ENCODE results near the gene UTP15.

Gene UTP15

DNA sequence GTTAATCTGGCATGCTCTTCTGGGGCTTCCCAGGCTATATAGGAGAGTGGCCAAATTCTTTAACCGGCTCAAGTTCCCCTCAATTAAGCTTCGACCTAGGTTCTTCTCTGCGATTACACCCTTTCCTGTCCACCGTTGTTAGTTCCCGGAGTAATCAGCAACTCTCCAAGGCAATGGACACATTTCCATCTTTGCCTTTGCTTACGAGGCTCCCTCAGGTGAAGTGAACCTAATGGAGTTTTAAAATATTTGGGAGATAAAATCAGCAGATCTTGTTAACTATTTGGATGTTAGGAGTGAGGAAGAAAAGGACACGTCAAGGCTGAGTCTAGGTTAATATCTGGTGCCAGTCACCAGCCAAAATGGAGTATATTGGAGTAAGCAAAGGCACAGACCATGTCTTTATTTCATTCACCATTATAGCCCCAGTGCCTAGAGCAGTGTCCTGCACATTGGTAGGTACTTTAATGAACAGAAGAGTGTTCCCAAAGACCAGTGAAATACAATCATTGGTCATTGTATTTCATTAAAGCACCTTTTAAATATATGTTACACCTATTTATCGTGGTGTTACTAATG, 515 bp downstream of the UTP15 start:
- DNase-seq: no peak

DNA sequence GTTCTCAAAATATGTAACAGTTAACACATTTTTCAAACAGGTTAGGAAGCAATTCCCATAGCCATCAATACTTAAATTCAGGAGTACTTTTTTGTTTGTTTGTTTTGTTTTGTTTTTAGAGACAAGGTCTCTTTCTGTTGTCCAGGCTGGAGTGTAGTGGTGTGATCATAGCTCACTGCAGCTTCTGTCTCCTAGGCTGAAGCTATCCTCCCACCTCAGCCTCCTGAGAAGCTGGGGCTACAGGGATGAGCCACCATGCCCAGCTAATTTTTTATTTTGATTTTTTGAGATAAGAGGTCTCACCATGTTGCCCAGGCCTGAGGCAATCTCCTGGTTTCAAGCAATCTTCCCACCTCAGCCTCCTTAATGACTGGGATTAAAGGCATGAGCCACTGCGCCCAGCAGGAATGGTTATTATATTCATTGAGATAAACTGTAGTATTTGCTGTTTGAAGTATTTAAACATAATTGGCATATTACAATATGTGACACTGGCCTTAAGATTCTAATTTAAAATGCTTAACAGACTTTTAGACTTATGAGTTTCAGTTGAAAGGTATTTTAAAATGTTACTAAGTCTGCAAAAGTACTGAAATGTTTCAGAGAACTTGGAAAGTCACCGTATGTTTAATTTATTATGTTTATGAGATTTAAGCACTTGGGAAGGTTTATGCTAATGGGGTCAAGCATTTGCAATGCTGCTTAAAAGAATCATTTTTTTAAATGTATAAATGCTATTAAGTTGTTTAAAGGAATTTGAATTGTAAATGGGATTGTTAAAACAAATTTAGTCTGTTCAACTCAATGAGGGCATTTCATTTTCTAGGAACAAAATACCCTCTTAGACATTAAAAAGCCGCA, 17.0 kb downstream of the UTP15 start:
- DNase-seq: no peak

DNA sequence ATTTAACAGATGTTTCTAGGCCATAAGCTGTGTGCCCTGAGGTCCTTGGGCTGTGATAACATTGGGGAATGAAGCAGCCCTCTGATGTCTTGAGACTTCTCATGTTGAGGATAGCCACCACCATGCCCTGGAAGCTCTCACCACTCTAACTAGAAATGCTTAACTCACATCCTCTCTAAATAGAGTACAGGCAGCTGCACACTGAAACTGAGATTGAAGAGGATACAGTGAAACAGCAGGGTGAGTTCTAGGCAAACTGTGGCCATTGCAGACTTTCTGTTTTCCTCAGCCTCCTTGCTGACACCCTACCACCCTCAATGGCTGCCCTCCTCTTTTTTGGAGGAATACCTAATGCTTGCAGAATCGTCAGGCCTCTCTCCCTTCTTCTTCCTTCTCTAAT, 22.4 kb downstream of the UTP15 start:
- DNase-seq: no peak

DNA sequence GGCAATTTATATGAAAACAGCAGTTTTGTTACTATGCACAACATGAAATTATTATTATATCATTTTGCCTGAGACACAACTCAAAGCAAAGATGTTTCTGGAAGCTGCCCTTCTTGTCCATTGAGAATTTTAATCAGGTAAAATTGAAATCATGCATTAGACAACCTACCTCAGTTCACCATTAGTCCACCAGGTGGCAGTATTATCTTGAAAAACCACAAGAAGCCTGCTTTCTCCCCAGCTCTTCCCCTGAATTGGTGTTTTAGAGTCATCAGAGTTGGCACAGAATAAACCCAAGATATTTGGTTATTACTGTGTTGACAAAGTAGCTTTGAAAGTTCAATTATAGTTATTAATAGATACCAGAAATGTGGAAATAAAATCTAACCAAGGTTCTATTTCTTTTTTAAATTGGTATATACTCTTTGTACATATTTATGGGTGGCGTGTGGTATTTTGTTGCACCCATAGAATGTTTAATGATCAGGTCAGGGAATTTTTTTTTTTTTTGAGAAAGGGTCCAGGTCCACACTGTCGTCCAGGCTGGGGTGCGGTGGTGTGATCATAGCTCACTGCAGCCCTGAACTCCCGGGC, 25.7 kb downstream of the UTP15 start:
- peak; percentile 63 for DNase-seq

DNA sequence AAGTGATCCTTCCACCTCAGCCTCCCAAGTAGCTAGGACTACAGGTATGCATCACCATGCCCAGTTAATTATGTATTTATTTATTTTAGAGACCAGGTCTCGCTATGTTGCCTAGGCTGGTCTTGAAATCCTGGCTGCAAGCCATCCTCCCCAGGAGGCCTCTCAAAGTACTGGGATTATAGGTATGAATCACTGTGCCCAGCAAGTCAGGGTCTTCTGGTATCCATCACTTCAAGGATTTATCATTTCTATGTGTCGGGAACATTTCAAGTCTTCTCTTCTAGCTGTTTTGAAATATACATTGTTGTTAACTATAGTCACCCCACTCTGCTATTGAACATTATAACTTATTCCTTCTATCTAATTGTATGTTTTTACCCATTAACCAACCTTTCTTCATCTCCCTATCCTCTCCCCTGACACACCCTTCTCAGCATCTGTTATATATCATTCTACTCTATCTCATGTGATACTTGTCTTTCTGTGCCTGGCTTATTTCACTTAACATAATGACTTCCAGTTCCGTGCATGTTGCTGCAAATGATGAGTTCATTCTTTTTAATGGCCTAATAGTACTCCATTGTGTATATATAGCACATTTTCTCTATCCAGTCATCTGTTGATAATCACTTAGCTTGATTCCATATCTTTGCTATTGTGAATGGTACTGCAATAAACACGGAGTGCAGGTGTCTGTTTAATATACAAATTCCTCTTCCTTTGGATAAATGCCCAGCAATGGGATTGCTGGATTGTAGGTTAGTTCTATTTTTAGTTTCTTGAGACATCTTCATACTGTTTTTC, 26.4 kb downstream of the UTP15 start:
- DNase-seq: no peak

DNA sequence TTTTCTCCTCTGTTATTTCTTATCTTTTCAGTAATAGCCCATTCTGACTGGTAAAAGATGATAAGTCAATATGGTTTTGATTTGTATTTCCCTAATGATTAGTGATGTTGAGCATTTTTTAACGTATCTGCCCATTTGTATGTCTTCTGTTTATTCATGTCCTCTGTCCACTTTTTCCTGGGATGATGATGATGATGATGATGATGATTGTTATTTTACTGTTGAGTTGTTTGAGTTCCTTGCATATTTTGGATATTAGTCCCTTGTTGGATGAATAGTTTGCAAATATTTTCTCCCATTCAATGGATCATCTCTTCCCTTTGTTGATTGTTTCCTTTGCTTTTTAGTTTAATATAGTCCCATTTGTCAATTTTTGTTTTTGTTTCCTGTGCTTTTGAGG, 27.0 kb downstream of the UTP15 start:
- no peak for DNase-seq

DNA sequence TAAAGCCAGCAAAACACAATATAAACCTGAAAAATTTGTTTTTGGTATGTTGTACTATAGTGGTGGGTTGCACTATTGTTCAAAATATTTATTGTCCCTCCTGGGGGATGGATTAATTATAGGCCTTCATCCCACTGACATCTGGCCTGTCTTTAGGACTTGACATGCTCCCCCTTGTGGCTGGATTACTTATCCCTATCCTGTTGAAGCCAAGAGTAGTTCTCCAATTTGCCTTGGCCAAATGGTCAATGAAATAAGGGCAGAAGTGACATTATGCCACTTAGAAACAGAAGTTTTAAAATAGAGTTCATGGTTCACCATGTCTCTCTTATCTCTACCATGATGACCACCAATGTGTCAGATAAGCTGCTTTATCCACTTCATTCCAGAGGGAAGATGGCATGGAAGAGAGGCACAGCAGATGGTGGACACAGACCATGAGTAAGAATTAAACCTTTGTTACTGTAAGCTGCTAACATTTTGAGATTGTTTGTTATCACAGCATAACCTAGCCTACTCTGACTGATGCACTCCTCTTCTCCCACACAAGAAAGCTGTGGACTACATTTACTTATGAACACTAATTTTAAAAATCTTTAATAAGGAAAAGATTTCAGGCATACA, 31.3 kb downstream of the UTP15 start:
- no peak for DNase-seq

DNA sequence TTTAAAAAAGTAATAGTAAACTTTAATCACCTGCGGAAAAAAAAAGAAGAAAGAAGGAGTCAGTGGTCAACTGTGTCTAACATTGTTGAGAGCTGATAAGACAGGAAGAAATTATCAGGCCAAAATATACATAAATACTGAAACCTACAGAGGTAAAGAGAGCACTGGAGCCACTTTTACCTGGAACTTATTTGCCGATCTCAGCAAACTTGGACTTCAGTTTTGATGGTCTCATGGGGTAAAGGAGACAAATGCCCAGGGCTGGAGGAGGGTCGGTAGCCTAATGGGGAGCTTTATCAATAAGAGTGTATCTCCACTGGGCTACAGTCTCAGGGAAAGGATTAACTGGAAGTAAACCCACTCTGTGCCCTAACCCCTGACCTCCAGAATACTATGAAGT, 33.8 kb downstream of the UTP15 start:
- DNase-seq: no peak

DNA sequence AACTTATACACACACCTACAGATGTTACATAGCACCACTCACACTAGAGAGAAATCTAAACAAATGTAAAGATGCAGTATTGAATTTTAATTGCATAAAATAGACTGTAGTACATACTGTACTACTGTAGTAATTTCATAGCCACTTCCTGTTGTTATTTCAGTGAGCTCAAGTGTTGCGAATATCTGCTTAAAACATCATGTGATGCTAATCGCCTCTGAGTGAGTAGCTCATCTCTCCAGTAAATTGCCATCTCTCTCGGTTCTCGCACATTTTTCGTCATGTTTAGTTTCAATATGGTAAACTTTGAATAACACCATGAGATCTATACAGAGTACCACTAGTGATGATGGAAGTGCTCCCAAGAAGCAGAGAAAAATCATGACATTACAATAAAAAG, 38.5 kb downstream of the UTP15 start:
- DNase-seq: no peak

DNA sequence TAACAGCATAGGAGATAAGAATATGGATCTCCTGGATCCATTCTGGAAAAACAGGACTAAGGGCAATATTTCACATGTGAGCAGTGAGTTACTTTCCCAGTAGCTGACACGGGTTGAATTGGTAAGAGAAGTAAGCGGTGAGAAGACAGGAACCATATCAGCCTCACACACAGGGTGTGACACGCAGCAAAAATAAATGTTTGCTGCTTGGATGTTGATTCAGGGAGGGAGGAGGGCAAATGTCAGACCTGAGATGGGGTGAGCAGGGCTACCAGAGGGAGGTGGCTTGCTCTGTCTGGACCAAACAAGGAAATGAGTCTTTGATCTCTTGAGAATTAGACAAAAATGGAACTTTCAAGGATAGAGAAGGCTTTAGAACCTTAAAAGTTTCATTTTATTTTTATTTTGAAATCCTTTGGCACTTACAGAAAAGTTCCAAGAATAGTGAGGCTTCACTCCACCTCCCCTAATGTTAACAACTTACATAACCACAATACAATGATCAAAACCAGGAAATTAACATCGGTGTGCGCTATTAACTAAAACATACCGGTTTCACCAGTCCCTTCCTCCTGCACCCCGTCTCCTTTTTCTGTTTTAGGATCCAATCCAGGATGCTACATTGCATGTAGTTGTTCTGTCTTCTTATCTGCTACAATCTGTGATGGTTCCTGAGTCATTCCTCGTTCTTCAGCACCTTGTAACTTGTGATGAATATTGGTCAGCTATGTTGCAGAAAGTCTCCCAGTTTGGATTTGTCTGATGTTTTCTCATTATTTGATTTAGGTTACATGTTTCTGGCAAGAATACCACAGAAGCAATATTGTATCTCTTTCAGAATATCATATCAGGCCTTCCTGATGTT, 39.9 kb downstream of the UTP15 start:
- no peak for DNase-seq

DNA sequence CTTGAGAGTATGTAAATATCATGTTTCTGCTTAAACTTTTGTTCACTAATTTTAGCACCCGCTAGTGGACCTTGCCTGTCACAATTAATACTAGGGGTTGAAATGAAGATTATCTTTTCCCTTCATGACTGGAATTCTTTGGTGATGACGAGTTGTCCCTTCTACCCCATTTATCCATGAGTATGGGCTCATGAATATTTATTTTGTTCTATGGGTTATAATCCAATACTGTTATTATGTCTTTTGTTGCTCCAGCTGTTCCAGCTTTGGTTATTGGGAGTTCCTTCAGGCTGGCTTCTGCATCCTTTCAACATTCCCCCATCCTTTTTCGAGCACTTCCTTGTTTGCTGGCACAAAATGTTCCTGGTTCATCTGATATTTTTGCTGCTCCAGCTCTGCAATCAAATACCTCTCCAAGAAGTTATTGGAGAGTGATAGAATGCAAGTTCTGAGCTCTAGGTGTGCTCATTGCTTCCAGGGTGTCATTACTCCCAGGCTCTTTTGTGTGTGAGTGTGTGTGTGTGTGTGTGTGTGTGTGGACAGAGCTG, 40.7 kb downstream of the UTP15 start:
- DNase-seq: no peak

DNA sequence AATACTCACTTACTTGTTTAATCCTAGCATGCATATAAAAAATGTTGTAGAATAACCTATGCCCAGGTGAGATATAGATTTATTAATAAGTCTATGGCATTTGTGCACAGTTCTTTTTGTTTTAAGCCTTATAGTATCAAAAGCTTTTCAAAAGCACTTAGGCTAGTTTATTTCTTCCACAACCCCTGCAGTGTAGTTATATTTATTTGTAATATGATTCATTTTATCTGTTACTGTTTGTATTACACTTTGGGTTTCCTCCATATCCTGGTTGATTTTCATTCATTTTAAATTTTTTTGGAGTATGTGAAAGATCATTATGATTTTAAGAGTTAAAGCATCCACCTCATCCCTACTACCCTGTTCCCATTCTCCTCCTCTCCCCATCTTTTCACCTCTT, 41.7 kb downstream of the UTP15 start:
- DNase-seq: no peak

DNA sequence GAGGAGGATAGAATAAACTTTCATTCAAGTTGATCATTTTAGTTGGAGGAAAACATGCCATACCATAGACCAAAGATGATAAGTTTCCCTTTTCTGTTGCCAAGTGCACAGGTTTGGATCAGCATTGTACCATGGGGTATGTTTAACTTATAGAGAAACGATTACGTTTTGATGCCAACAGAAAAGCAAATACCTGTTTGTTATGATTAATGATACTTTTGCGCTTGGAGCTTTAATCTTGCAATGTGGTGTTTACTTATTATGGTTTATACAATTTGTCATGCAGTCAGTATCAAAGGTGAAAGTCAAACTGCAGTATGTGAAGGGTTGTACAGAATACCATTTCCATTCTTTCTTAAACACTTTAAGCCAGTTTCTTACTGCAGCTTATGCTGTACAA, 47.3 kb downstream of the UTP15 start:
- DNase-seq: no peak

DNA sequence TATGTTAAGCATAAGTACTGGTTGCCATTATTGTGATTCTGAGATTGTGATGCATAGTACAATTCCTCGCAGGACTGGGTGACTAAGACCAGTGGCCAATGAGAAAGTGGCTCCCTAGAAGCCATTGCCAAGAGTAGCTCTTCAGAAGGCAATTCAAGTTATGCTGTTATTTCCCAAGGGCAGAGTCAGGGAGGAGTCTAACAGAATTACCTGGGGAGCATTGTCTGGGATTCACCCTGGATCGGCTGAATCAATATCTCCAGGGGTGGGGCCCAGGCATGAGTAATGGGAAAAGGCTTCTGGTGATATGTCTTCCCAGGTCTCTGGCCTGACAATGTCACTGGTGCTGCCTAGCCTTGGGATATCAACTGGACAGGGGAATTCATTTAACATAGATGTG, 49.5 kb downstream of the UTP15 start:
- no peak for DNase-seq

DNA sequence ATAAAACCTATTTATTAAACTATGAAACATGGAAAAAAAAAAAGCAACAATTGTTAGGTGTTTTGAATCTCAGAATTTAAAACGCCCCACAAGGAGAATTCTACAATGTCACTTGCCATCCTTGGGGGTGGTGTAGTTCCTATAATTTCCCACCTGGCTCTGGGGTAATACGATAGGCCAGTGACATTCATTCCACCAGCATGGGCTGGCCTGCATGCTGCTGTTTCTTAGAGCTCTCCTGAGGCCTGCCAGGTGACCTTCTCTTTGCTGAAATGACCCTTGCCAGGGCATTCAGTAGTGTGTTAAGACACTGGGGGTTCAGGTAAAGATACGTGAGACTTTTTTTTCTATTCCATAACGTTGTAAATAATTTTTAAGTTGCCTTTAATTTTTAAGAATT, 50.4 kb downstream of the UTP15 start:
- DNase-seq: no peak

DNA sequence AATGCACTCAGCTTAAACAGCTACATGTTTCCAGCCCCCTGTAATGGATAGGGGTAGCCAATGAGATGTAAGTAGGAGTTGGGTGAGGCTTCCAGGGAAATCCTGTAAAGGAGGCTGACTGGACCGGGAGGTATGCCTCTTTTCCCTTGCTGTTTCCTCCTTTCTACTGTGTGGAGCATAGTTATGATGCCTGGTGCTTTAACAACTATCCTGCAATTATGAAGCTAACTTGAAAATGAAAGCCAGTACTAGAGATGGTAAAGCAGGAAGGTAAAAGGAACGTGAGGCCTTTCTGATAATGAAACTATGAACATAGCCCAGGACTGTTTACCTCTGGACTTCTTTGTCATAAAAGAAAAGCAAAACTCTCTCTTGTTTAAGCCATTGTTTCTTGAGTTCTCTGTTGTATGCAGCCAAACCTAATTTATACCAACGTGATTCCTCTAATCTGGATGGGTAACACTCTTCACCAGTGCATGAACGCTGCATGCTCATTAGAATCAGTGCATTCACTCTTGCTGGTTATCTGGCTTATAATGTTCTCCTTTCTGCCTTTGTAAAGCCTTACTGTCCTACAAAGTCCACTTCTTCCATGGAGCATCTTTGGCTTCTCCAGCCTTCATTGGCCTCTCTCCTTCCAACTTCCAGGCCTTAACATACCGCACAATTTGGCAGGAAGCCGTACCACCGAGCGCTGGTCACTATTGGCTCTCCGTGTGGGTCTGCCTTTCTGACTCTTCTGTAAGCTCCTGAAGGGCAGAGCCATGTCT, 52.2 kb downstream of the UTP15 start:
- DNase-seq: no peak

DNA sequence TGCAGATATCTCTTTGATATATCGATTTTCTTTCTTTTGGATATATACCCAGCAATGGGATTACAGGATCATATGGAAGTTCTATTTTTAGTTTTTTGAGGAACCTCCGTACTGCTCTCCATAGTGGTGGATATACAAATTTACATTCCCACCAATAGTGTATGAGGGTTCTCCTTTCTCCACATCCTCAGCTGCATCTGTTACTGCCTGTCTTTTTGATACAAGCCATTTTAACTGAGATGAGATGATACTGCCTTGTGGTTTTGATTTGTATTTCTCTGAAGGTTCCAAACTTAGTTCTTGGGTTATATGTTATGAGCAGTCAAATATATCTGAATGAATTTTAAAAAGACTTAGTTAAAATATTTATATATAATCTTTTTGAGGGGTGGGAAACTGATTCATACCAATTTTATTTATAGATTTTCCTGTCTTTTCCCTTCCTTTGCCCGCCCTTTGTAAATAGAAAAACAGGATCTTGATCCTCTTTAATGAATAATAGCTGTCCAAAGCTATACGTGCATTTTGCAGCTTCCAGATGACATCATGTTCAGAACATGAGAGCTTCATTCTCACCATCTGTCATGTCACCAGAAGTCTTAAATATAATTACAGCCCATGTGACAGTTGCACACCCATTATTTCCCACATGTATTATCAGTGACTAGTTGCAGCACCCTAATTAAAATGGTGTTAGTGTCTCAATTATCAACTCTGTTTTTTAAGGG, 54.2 kb downstream of the UTP15 start:
- no peak for DNase-seq

DNA sequence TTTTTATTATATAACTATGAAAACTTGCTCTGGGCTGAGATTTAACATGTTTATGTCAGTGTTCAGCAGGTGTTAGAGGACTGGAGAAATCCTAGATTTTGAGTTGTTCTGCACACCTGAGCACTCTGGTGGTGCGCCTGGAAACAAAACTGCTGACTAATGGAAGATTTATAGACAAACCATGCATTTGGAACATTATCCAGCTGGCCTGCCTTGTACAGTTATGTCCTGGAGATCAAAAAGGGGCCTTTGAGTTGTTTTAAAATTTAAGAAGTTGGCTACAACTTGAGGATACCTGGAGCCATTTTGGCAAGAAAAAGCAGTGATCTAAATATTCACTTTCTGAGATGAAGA, 54.8 kb downstream of the UTP15 start:
- DNase-seq: no peak

DNA sequence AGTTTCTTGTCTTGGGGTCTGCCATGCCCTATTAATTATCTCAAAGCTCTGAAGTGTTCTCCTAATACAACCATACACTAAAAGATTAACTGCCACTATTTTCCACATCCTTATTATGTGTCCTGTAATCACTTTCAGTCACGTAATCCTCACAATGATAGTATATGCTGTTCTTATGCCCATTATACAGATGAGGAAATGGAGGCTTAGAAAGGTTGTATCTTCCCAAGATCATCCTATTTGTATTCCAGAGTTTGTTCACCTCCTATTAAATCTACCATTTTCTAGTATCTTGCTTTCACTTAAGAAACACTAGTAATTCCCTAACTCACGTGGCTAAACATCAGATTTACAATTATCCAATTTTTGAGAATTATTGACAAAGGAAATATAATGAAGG, 57.5 kb downstream of the UTP15 start:
- DNase-seq: no peak

DNA sequence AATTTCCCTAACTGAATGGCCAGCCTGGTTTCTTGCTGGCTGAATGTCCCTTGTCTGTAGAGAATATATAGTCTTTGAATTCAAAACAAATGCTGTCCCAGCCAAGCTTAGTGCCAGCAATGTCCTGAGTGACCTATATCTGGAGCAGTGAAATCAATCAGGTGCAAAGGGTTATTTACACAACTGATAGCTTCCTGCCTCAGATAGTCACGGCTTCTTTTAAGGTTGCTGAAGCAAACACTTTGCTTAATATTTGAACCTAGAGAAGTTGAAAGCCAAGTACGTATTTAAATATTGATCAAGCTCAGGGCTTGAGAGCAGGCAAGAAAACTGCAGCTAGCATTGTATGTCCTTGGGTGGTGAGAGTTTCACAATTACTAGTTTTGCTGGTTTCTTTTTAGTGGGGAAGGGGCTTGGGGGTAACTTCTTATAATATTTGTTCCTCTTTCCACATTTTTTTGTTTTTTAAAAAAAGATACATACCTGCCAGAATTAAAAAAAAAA, 58.4 kb downstream of the UTP15 start:
- DNase-seq: no peak

Data from central memory CD4-positive, alpha-beta T cell (primary cell).